TTC549 (cell line): Measurements from ENCODE around the gene FHL3.

Experiments
- FAIRE-seq: peaks from 2 replicates; lab custom pipeline; 2012; peaks lifted over from hg19 to GRCh38; lab: Jason Lieb, UNC

FHL3 gene, protein sequence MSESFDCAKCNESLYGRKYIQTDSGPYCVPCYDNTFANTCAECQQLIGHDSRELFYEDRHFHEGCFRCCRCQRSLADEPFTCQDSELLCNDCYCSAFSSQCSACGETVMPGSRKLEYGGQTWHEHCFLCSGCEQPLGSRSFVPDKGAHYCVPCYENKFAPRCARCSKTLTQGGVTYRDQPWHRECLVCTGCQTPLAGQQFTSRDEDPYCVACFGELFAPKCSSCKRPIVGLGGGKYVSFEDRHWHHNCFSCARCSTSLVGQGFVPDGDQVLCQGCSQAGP

GRCh38 chr1:38005195-38006007, at the start of gene FHL3:
Gene FHL3, minus strand, starts transcription at chr1:38005514. Its CDS starts 6,102 bp downstream, at chr1:37999412.
- no peak for FAIRE-seq

- no peak for FAIRE-seq
These were observed 48.2 kb upstream of the FHL3 start for GRCh38 chr1:38053416-38054091.

DNA sequence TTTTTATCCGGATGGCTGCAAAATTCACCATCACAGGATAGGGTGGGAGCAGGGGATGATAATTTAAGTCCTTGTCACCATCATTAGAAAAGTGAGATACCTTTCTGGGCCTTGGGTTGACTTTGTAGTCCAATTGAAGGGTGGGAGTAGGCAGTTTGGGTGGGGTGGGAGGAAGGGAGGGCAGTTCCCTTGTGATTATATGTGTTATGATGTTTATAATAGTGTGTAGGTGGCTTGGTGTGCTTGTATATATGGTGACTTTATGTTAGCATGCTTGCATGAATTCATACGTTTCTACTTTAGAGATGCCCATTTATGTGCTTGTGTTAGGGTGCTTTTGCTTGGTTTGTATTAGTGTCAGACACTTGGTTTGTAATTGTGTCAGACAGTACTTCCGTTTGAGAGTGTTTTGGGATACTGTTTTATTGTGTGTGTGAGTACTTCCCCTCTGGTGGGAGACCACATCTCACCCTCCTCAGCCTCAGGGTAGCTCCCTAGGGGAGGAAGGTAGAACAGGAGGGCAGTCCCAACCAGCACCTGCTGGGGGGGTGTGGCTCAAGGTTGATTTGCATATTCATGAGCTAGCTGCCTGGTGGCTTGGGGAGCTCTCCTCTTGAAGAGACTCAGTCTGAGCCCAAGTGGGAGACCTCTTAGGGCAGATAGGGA, 47.6 kb upstream of the FHL3 start:
- FAIRE-seq = no peak

DNA sequence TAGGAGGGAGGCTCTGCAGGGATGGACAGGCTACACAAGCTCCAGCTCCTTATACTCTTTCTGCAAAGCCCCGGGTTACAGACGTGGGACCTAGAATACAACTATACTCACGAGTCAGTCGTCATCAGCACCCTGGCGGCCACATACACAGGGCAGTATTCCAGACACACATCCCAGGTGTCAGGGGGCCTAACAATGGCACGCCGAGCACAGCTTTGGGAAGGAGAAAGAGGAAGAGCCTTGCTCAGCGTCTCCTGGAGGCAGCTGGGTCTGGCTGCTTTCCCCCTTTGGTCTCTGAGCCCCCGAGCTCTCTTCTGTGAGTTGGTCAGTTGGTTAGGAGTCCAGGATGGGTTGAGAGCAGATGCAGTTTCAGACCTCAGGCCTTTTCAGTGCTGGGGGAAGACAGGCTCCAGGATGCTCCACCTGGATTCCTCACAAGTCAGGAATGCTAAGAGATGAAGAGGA, 45.8 kb upstream of the FHL3 start:
- FAIRE-seq = no peak

- no peak for FAIRE-seq
These were observed 45.2 kb upstream of the FHL3 start for GRCh38 chr1:38050397-38051078.

GRCh38 chr1:38047603-38048141, 42.4 kb upstream of the FHL3 start:
- FAIRE-seq = no peak

DNA sequence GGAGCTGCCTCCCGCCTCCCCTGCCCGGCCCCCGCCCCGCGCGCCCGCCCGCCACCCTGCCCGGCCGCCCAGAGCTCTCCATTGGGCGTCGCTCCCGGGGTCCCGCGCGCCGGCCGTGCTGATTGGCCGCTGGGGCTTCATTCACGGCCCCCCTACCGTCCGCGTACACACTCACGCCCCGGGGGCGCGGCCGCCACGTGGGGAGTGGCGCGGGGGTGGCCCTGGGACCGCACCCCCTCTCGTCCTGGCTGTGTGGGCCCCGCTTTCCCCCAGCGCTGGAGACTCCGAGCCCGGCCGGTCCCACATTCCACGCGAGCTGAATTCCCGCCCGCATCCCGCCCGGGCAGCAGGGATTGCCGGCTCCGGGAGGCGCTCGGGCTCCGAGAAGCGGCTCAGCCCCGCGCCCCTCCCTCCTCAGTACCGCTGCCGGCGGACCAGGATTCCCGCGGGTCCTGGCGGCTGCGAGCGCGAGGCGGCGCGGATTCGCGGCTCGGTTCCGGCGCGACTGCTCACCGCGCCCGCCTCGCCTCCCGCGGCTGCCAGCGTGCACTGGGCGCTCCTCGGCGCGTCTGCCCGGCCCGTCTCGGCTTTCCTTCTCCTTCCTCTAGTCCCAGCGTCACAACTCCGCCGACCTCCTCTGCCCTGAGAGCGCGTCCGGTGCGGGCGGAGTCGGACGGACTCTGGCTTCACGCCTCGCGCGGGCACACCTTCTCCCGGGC, 41.7 kb upstream of the FHL3 start:
- FAIRE-seq = no peak

- FAIRE-seq = no peak
These were observed 41.1 kb upstream of the FHL3 start, which contains the start of gene POU3F1 for GRCh38 chr1:38046333-38046883. Gene POU3F1, minus strand, starts transcription at chr1:38046793. Its CDS starts 50 bp downstream, at chr1:38046743.

- FAIRE-seq = no peak
These were observed 40.4 kb upstream of the FHL3 start for GRCh38 chr1:38045401-38046332.

GRCh38 chr1:38044221-38045215, 39.2 kb upstream of the FHL3 start:
- no peak for FAIRE-seq

- FAIRE-seq = no peak
These were observed 37.9 kb upstream of the FHL3 start for GRCh38 chr1:38043036-38043747.

DNA sequence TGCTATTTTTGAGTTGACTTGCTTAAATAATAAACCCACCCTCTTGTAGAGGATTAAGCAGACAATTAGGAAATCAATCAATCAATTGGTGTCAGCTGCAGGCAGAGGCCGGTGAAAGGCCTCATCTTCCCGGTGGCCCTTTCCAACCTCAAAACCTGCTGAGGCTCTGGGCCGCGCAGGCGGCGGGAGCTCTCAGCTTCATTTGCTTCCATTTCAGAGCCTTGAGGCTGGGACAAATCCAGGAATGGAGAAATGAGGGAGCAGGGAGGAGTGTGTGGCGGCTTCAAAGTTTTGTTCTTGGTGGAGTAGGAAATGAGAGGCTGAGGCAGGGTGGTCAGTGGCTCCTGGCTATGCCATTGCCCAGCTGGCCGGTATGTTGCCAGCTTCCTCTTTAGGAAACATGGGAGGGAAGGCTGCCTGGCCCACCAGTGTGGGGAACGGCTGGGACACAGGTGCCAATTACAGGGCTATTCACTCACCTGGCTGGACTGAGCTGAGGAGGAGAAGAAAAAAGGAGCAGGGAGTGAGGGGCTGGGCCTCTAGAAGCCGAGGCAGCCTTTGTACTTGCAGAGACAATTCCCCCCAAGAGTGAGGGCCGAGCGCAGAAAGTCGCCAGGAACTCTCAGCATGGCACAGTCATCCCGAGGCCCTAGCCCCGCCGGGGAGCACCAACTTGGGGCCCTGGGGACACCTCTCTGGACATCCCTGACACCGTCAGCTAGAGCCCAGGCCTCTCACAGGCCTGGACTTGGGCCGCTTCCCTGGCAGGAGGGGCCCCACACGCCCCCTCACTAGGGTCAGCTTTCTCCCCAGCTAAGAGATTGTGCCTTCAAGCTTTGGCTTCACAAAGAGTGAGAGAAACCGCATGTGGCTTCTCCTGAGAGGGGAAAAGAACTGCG, 36.9 kb upstream of the FHL3 start:
- no peak for FAIRE-seq

DNA sequence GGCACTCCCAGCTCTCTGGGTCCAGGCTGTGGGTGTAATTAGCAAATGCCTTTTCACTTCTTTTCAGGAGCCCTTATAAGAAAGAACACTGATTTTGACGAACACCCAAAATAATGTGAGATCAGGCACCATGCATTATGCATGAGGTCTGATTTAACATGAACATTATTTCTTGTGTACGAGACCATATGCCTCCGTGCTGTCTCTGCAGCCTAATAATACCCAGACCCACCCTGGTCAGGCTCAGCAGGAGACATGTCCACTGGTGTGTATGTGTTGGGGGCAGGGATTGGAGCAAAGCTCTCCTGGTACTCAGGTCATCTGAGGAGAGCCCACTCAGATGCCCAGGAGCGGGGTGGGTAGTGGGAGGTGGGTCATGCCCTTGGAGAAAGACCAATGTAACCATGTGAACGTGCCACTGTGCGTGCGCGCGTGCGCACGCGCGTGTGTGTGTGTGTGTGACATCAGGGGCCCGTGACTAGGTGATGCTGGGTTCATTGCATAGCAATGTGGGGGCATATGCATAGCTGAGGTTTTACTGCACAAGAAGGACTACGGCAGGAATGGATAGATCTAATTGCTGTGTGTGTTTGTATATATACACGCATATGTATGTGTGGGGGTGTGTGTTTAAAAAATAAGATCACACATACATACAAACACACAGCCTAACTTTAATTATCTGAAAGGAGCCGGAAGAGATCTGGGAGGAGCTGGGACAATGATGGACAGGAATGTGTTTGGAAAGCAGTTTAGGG, 34.2 kb upstream of the FHL3 start:
- FAIRE-seq = no peak

- FAIRE-seq = no peak
These were observed 33.5 kb upstream of the FHL3 start for GRCh38 chr1:38038861-38039260.

DNA sequence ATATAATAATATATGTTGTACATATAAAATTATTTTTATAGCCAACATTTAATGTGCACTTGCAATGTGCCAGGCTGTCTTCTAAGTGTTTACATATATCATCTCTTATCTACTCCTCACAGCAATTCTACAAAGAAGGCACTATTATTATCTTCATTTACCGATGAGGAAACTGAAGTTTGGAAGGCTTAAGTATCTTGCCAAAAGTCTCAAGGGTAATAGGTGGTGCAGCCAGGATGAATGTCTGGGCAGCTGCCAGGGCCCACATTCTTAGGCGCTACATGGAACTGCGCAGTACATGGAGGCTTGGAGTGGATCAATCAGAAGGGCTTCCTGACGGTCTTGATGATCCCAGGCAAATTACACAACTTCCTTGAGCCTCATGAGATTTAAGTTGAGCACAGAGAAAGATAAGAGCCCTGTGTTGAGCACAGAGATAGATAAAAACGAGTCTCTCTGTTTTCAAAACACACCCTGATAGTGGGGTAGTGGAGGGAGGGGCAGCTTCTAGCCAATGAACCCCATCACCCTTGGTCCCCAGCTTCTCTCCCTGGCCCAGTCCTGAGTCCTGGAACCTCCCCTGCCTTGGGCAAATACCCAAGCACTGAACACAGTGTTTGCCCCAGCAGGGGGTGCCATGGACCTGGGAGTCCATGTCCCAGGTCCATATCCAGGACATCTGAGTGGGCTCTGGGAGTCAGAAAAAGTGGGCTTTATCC, 32.1 kb upstream of the FHL3 start:
- FAIRE-seq = no peak
